HL-60/S4 (cell line): ENCODE results near the gene SNIP1.

ENCODE experiments used
- in situ Hi-C: fragments of 300-500 bp; cut with MboI; formaldehyde crosslinking; loops from 2 replicates; pipeline ENCODE4 v1.14.3; 2022; ENCODE audit warnings: low sequenced_read_pairs

The SNIP1 gene, protein sequence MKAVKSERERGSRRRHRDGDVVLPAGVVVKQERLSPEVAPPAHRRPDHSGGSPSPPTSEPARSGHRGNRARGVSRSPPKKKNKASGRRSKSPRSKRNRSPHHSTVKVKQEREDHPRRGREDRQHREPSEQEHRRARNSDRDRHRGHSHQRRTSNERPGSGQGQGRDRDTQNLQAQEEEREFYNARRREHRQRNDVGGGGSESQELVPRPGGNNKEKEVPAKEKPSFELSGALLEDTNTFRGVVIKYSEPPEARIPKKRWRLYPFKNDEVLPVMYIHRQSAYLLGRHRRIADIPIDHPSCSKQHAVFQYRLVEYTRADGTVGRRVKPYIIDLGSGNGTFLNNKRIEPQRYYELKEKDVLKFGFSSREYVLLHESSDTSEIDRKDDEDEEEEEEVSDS

DNA sequence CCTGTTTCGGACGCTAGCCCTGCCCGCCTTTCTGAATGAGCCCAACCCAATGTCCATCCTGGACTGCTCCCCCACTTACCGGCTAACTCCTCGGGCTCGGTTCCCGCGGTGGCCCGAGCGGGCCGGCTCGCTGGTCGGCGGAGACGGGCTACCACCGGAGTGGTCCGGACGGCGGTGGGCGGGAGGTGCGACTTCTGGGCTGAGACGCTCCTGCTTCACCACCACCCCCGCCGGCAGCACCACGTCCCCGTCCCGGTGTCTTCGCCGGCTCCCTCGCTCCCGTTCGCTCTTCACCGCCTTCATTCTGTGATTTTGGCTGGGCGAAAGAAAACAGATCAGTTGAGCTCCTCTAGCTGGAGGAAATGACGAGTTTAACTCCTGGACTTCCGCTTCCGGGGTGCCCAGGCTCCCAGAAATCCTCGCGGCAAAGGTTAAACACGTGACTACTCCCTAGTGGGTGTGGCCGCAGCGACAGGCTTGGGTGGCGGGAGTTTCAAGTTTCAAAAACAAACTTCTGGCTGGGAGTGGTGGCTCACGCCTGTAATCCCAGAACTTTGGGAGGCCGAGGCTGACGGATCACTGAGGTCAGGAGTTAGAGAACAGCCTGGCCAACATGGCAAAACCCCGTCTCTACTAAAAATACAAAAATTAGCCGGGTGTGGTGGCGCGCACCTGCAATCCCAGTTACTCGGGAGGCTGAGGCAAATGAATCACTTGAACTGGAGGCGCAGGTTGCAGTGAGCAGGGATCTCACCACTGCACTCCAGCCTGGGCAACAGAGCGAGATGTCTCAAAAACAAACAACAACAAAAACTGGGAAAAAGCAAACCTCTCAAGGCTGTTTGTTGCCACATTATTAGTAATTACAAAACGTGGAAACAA is at the start of gene SNIP1:
Gene SNIP1 (minus strand): TSS at position 367 of the 882 bp plus-strand sequence. CDS start 64 bp downstream, at position 303.
- in situ Hi-C loops: no loop called here

DNA sequence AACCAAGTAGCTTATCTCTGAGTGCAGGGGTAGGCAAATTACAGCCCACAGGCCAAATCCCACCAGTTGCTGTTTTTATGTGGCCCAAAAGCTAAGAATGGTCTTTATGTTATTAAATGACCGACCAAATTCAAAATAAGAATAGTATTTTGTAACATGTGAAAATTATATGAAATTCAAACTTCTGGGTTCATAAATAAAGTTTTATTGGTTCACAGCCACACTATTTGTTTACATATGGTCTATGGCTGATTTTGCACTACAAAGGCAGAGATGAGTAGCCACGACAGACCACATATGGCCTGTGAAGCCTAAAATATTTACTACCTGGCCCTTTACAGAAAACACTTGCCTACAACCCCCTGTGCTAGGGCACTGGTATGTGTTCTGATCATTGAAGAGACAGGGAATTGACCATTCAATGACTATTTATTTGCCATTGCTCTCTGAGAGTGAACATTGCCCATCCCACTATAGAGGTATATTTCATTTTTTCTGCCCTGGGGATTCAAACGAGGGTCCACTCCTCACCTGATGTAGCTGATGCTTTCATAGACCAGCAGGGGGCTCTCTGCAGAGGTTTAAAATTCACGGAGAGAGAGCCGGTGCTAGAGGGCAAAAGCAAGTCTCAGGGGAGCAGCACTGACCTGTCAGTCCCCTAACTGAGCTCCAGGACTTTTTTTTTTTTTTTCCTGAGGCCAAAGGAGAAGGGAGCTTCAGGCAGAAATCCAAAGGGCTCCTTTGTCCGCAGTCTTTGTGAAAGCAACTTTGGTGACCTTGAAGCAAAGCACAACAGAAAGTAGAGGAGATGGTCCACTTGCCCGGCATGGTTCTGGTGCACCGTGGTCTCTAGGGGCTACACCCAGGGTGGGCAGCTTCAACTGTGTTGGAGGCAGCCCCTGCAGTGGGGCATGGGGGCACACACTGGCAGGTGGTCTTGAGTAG is 48.9 kb upstream of the SNIP1 start:
- in situ Hi-C loops: no loop called here

DNA sequence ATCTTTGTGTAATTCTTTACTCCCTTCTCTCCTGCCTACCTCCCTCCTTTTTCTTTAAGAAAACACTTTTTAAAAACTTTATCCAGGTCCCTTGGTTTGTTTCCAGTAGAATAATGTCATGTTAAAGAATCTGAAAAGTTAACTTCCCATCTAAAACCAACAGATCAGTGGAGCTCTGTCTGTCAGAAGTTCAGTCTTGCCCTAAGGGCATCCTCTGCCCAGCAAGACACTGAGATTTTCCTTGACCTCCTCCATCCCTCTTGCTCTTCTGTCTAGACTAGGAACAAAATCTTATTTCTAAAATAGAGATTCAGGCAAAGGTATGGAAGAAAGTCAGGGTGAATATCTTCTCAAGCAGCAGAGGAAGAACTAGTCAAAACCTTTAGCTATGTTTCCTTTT is 47.3 kb upstream of the SNIP1 start:
- in situ Hi-C loops: no loop called here

DNA sequence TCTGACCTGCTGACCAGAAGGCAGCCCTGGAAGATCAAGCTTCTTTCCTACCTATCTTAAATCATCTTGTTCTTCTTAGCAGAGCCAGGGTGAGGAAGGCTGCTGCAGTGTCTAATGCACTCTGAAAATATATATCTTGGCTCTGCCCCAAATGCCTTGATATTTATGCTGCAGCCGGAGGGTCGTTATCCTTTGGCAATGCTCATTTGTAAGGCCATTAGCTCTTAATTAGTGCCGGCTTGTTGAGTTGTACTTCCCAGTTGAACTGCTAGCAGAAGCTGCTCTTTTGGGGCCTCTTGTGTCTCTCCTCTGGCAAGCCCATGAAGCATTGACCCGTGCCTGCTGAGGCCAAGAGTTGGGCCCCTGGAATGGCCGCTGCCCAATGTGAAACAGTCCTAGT is 45.8 kb upstream of the SNIP1 start:
- in situ Hi-C loops: loop anchor here (25.0 kb wide), 1 partner anchor 387 kb away; the partner anchor contains the start of gene SF3A3

DNA sequence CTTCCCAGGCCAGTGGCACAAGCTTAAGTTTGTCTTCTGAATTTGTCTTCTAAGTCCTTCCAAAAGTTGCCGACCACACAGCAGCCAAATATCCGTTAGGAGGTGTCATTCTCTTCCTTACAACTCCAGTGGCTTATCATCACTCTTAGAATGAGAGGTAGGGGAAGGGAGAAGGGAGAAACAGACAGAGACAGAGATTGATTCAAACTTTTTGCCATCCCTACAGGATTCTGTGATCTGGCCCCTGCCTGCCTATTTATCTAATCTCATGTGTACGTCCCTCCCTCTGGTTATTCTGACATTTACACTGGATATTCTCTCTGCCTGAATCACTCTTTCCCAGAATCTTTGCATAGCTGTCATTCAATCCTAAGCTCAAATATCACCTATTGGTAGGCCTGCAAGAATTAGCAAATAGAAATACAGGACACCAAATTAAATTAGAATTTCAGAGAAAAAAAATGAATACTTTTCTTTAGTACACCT is 42.1 kb upstream of the SNIP1 start:
- in situ Hi-C loops: loop anchor here (25.0 kb wide), 1 partner anchor 391 kb away; the partner anchor contains the start of gene SF3A3

DNA sequence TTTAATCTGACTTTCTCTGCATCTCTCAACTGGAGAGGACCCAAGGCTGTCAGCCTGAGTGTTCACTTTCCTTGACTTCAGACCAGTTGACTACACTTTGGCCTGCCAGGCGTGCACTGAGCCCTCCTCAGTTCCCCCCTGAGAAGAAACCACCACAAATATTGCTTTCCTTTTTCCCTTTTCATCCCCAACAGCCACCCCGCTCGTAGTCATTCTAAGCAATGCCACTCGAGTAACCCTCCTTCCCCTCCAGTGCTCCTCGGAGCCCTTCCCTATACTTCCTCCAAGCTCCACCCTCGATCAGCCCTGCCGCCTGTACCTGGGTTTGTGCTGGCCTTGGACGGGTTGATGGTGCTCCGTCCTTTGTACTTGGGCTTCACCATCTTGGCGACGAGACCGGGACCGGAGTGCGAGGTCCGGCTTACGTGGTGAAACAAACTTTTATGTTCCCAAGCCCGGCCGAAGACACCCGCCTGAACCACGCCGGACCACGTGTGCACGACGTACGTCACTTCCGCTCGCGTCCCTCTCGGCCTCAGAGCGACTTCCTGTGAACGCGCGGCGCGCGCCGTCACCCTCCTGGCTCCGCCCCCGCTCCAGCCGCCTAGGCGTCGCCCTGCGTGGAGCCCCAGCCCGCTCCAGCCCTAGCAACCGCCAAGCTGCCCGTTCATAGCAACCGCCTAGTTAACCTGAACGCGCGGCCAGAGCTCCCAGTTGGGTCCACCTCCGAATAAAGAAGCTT is 41.5 kb upstream of the SNIP1 start, which contains the start of gene GNL2:
Gene GNL2 (minus strand): TSS at position 498 of the 742 bp plus-strand sequence. CDS start 115 bp downstream, at position 383.
- in situ Hi-C loops: loop anchor here (25.0 kb wide), 1 partner anchor 392 kb away; the partner anchor contains the start of gene SF3A3

DNA sequence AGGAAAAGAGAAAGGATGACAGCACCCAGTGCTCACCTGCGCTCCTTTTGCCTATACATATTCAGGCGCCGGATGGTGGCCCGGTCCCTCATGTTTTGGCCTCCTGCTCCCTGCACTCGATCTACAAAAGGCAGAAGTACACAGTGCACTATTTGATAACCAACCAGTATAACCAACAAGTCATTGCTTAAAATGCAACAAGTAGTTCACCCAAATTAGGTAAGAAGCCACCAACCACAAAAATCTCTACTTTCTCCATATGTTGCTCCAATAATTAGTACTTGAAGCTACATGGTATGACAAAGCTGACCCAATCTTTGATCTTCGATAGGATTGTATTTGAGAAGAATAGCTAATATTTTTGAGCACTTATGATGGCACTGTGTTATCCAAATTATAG is 39.6 kb upstream of the SNIP1 start:
- in situ Hi-C loops: loop anchor here (25.0 kb wide), 1 partner anchor 394 kb away; the partner anchor contains the start of gene SF3A3

DNA sequence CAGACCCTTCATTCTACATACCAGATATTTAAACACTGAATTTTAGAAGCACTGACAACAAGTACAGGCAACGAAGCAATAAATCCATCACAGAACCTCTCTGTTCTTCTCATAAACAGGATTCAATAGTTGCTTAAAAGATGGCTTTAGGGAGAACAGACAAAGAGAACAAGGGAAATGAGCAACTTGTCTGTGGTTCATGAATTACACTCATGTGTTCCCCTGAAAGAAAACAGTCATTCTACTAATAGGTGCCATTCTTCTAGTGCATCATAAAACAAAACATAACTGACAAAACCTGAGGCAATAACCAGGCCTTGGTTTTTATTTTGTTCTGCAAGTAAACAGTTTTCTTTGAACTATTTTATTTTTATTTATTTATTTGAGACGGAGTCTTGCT is 34.8 kb upstream of the SNIP1 start:
- in situ Hi-C loops: loop anchor here (25.0 kb wide), 1 partner anchor 398 kb away; the partner anchor contains the start of gene SF3A3

DNA sequence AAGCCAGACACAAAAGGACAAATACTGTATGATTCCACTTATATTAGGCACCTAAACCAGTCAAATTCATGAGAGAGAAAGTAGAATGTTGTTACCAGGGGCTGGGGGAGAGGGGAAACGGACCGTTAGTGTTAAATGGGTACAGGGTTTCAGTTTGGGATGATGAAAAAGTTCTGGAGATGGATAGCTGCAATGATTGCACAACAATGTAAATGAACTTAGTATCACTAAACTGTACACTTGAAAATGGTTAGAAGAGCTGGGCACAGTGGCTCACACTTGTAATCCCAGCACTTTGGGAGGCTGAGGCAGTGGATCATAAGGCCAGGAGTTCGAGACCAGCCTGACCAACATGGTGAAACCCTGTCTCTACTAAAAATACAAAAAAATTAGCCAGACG is 30.5 kb upstream of the SNIP1 start:
- in situ Hi-C loops: loop anchor here (25.0 kb wide), 1 partner anchor 403 kb away; the partner anchor contains the start of gene SF3A3

DNA sequence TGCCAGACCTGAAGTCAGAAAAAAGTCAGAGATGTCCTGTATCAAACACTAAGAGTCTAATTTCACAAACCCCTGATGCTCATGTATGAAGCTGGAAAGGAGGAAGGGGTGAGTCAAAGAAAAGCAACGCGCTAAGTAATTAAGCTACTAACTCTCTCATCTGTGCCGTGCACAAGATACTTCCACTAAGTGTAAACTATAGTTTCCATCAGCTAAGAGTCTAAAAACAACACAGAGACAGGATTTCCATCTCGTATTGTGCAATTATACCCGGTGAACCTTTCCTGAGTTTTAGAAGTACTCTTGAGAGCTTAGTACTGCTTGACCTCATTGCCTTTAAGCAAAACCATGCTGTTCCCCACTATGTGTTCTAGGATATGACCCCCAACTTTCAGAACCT is 21.6 kb upstream of the SNIP1 start:
- in situ Hi-C loops: loop anchor here (25.0 kb wide), 1 partner anchor 412 kb away; the partner anchor contains the start of gene SF3A3

DNA sequence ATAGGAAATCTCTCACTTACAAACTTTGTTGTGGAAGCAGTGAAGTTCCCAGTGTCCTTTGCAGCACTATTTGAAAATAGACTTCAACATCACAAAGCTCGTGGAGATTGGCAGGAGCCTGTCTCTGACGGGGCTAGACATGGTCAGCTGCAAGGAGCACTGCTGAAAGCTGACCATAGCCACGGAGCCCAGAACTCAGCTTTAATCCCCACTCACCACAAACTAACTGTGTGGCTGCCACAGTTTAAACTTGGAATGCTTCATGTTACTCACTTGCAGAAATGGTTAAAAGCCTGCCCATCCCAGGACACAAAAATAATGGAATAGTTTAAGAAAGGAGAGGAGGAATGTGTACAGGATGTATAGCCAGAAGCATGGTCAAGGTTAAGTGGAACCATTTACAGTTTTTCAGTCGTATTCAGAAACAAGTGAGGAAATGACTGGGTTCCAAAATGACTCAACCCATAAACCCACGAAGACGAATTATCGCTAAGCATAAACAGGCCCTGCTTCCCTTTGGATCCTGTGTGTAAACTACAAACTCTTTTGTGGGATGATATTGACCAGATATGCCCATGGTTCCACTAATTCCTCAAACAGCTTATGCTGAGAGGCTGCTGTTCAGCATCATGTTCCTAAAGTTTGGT is 20.9 kb upstream of the SNIP1 start:
- in situ Hi-C loops: loop anchor here (25.0 kb wide), 1 partner anchor 412 kb away; the partner anchor contains the start of gene SF3A3

DNA sequence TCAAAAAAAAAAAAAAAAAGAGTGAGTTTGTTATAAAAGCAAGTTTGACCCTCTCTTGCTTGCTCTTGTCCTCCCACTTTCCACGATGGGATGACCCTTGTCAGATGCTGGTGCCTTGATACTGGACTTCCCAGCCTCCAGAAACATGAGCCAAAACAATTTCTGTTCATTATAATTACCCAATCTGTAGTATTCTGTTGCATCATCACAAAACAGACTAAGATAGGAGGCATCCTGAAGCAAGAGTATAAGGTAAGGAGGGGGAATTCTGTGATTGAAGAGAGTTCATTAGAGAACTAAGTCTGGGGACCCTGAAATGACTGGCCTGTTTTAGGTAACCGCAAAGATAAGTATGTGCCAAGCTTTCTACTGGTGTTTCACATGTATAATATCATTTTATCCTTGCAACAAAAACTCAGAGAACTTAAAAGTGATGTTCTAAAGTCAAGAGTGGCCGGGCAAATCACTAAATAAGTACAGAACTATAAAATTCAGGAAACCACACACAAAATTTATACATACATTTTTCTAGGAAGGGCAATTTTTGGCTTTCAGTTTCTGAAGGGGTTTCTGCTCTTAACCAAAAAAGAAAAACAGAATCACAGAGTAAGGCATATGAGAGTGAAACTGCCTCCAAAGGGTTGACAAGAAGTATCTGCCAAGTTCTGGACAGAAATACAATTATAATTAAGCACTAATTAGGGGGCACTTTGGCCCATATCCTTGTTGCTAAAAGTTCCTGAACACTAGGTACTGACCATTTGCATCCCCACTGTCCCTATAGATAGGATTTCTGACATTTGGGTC is 16.6 kb upstream of the SNIP1 start:
- in situ Hi-C loops: no loop called here

DNA sequence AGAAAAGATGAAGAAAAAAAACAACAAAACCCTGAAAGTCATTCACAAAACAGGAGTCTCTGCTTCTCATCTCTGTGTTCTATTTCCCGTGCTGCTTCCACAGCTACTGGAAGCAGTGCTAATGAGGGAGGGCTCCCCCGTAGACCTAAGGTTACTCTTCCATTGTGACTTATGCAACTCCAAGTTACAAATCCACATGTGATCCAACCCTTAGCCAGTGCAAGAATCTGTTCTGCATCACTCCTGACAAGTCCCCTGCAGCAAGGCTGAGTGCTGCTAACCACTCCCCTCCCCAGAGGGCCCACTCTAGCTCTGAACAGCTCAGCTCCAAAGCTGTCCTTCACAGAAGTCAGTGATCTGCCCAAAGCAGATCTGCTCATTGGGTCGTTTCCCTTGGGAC is 12.9 kb upstream of the SNIP1 start:
- in situ Hi-C loops: no loop called here

DNA sequence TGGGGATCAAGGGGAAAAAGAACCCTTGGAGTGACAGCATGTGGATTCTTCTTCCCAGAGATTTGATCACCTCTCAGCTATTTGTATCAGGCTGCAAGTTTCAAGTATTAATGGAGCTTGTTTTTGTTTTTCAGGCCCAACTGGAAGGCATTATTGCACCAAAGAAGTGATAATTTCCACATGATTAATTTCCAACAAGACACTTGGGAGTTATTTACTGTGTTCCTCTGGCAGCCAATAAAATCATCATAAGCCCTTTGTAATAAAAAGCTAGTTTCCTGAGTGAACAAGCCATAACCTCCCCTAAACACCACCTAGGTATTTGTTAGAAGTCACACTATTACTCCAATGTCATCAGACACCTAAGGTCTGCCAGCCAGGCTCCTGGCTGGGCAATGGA is 10.8 kb upstream of the SNIP1 start:
- in situ Hi-C loops: no loop called here

DNA sequence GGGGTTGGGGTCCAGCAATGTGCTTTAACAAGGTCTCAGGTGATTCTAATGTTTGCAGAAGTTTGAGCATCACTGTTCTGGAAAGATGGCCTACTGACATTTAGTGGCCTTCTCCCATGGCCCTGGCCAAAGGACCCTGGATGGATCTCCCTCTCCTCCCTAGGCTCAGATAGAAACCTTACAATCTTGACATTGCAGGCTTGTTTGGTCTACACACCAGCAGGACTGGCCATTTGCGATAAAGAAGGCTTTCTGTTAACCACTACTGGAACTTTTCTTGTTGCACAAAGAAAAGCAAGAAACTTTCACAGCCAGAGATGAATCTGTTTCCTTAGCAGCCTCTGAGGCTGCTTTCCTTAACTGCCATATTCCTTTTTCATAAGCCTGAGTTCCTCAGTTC is 8.9 kb upstream of the SNIP1 start:
- in situ Hi-C loops: no loop called here

DNA sequence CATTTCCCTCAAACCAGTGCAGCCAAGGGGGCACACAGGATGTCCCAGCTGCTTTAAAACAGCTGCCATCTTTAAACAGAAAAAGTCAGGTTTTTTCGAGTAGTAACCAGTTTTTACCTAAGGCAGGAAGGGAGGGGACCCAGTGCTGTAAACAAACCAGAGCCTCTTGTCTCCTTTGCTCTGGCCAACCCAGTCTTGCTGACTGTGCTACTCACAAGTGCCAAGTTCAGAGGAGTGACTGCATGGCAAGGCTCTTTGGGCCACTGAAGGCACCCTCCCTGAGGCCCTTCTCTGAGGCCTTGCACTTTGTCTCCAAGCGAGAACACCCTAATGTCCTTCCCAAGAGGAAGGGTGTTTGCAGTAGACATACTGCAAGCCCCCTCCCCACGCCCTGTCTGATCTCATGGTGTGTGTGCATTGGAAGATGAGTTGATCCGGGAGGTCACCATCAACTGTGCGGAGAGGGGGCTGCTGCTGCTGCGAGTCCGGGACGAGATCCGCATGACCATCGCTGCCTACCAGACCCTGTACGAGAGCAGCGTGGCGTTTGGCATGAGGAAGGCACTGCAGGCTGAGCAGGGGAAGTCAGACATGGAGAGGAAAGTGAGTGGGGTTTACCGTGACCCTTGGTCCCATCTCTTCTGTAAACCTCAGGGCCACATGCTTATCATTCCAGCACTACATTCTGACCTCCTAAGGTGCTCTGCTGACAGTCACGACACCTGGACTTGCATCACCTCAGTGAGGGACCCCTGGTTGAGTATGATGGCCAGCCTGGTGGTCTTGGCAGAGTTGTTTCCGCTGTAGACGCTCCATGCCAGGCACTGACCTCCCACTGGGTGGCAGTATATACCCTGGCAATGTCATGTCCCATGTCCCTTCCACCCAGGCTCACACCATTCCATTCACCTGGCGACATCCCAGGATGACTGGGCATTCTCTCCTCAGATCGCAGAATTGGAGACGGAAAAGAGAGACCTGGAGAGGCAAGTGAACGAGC is 7.3 kb upstream of the SNIP1 start:
- in situ Hi-C loops: no loop called here
